H1 (cell line): ENCODE data around the gene CPED1. TPM values are rescaled to one million over a fixed set of nuclear protein-coding genes. Genes with fewer than 3 reads are reported as not detected.
A peak's percentile ranks its signal among the peaks of the same experiment; 100 is the strongest.

Source experiments
- CTCF ChIA-PET: fragments of 300-600 bp; sonication (Branson Sonifier 250); formaldehyde crosslinking; loops from one replicate; lab custom pipeline; 2021; ENCODE audit not compliant: partially characterized antibody; lab: Charles Lee
- POLR2A ChIA-PET: fragments of 300-600 bp; sonication (Branson Sonifier 250); formaldehyde crosslinking; loops from one replicate; lab custom pipeline; 2021; ENCODE audit warnings: inconsistent platforms; ENCODE audit not compliant: partially characterized antibody; lab: Charles Lee
- DNase-seq, 2 experiments: peaks; one replicate each; pipeline versions ENCODE4 v3.0.0 to v3.0.0-alpha.2; 2010 to 2022; ENCODE audit warnings: low spot score in 2 of 2, low read depth in 1 of 2, mixed read lengths in 1 of 2
- FAIRE-seq: peaks from 2 replicates; lab custom pipeline; 2011; peaks lifted over from hg19 to GRCh38; lab: Jason Lieb, UNC
- H2AFZ ChIP-seq: 2 replicates; pipeline ENCODE4 v1.8.1; 2012; ENCODE audit warnings: low read length, inconsistent platforms
- H2AK5ac ChIP-seq: 2 replicates; pipeline ENCODE4 v1.6.1; 2013; ENCODE audit warnings: low read depth, low read length
- H2BK120ac ChIP-seq: replicated peaks from 2 replicates; pipeline ENCODE3; 2013; ENCODE audit warnings: low read depth, low read length, inconsistent platforms
- H2BK12ac ChIP-seq: 2 replicates; pipeline ENCODE4 v1.6.1; 2013; ENCODE audit warnings: low read depth, low read length
- H2BK15ac ChIP-seq: 2 replicates; pipeline ENCODE4 v1.6.1; 2013; ENCODE audit warnings: low read length
- H2BK20ac ChIP-seq: 2 replicates; pipeline ENCODE4 v1.6.1; 2013; ENCODE audit warnings: low read length
- H2BK5ac ChIP-seq: 2 replicates; pipeline ENCODE4 v1.6.1; 2013; ENCODE audit warnings: low read depth, low read length
- H3K14ac ChIP-seq: 2 replicates; pipeline ENCODE4 v1.6.1; 2013; ENCODE audit warnings: inconsistent platforms; ENCODE audit not compliant: insufficient read length
- H3K18ac ChIP-seq: 2 replicates; pipeline ENCODE4 v1.6.1; 2013; ENCODE audit warnings: low read length; ENCODE audit errors: extremely low read depth
- H3K23ac ChIP-seq: 2 replicates; pipeline ENCODE4 v1.6.1; 2013; ENCODE audit warnings: inconsistent platforms; ENCODE audit not compliant: insufficient read length
- H3K23me2 ChIP-seq: 2 replicates; pipeline ENCODE4 v1.6.1; 2013; ENCODE audit warnings: low read depth, low read length
- H3K27ac ChIP-seq: 2 replicates; pipeline ENCODE4 v1.6.1; 2011; ENCODE audit warnings: low read depth, low read length, inconsistent platforms
- H3K27me3 ChIP-seq, 4 experiments: replicated peaks in 1 of 4; 1 replicate in 1 of 4; 2 replicates in 3 of 4; pipeline versions ENCODE4 v1.6.1 to v1.8.1; 2011 to 2013; ENCODE audit warnings: low read length in 3 of 4, mild to moderate bottlenecking in 3 of 4, inconsistent platforms in 2 of 4, mixed read lengths in 2 of 4, moderate library complexity in 1 of 4; ENCODE audit not compliant: control insufficient read depth in 3 of 4, insufficient read depth in 3 of 4; ENCODE audit errors: extremely low read depth in 1 of 4
- H3K36me3 ChIP-seq, 4 experiments: 2 replicates each; pipeline versions ENCODE4 v1.6.1 to v1.8.1; 2011 to 2013; ENCODE audit warnings: mild to moderate bottlenecking in 4 of 4, low read length in 3 of 4, moderate library complexity in 2 of 4, control low read depth in 1 of 4, inconsistent platforms in 1 of 4; ENCODE audit not compliant: insufficient read depth in 4 of 4, control insufficient read depth in 2 of 4
- H3K4ac ChIP-seq: replicated peaks from 2 replicates; pipeline ENCODE3; 2013; ENCODE audit warnings: low read length, low read depth, mixed read lengths, inconsistent platforms; ENCODE audit not compliant: insufficient read length
- H3K4me1 ChIP-seq, 4 experiments: replicated peaks in 1 of 4; 1 replicate in 1 of 4; 2 replicates in 3 of 4; pipeline versions ENCODE4 v1.6.1 to v1.8.1; 2011 to 2013; ENCODE audit warnings: low read length in 3 of 4, inconsistent platforms in 2 of 4, mixed read lengths in 1 of 4; ENCODE audit not compliant: insufficient read depth in 4 of 4, control insufficient read depth in 3 of 4
- H3K4me2 ChIP-seq, 2 experiments: 2 replicates each; pipeline versions ENCODE4 v1.6.1 to v1.8.1; 2011 to 2013; ENCODE audit warnings: low read depth in 2 of 2, low read length in 2 of 2, control low read depth in 1 of 2, inconsistent platforms in 1 of 2, mild to moderate bottlenecking in 1 of 2; ENCODE audit not compliant: insufficient read depth in 1 of 2
- H3K4me3 ChIP-seq, 4 experiments: fragments of 200-600, 300-600 bp in 1 of 4; sonication (generic), shearing (Covaris generic), sonication (Bioruptor Twin) in 1 of 4; 2 replicates each; pipeline versions ENCODE4 v1.5.1 to v1.8.1; 2011 to 2016; ENCODE audit warnings: low read length in 4 of 4, low read depth in 3 of 4, control low read depth in 2 of 4, inconsistent platforms in 2 of 4, mild to moderate bottlenecking in 2 of 4, mixed read lengths in 1 of 4, moderate library complexity in 1 of 4; ENCODE audit not compliant: insufficient read depth in 2 of 4; ENCODE audit errors: extremely low read depth in 1 of 4
- H3K56ac ChIP-seq: replicated peaks from 2 replicates; pipeline ENCODE3; 2013; ENCODE audit warnings: low read depth, mild to moderate bottlenecking, mixed read lengths, low read length, inconsistent platforms; ENCODE audit not compliant: insufficient read length
- H3K79me1 ChIP-seq: 2 replicates; pipeline ENCODE4 v1.6.1; 2013; ENCODE audit warnings: low read depth, low read length, control low read depth
- H3K79me2 ChIP-seq, 2 experiments: 2 replicates each; pipeline versions ENCODE4 v1.6.1 to v1.8.1; 2012 to 2013; ENCODE audit warnings: low read length in 2 of 2, mild to moderate bottlenecking in 2 of 2, inconsistent platforms in 1 of 2; ENCODE audit not compliant: insufficient read depth in 2 of 2, control insufficient read depth in 1 of 2
- H3K9ac ChIP-seq, 4 experiments: replicated peaks in 1 of 4; 1 replicate in 1 of 4; 2 replicates in 3 of 4; pipeline versions ENCODE4 v1.6.1 to v1.8.1; 2011 to 2013; ENCODE audit warnings: low read depth in 3 of 4, low read length in 3 of 4, control low read depth in 2 of 4, mild to moderate bottlenecking in 2 of 4, moderate library complexity in 2 of 4, inconsistent platforms in 1 of 4; ENCODE audit errors: extremely low read depth in 1 of 4
- H3K9me3 ChIP-seq, 2 experiments: 2 replicates each; pipeline versions ENCODE4 v1.6.1 to v1.8.1; 2012 to 2013; ENCODE audit warnings: mild to moderate bottlenecking in 2 of 2, moderate library complexity in 2 of 2, control low read depth in 1 of 2, inconsistent platforms in 1 of 2, low read depth in 1 of 2, low read length in 1 of 2, mixed read lengths in 1 of 2; ENCODE audit not compliant: insufficient read depth in 2 of 2
- H4K20me1 ChIP-seq, 2 experiments: replicated peaks in 1 of 2; 2 replicates each; pipeline versions ENCODE3 to v1.8.1; 2011 to 2013; ENCODE audit warnings: inconsistent platforms in 2 of 2, low read length in 2 of 2, mild to moderate bottlenecking in 1 of 2; ENCODE audit not compliant: insufficient read depth in 2 of 2, control insufficient read depth in 1 of 2
- H4K5ac ChIP-seq: 2 replicates; pipeline ENCODE4 v1.6.1; 2013; ENCODE audit warnings: low read length, low read depth, mixed read lengths, inconsistent platforms; ENCODE audit not compliant: insufficient read length
- H4K8ac ChIP-seq: 2 replicates; pipeline ENCODE4 v1.8.0; 2013; ENCODE audit warnings: mild to moderate bottlenecking, moderate library complexity, low read length, inconsistent platforms; ENCODE audit not compliant: insufficient read depth; ENCODE audit errors: extremely low read depth
- H4K91ac ChIP-seq: replicated peaks from 2 replicates; pipeline ENCODE3; 2013; ENCODE audit warnings: low read length, mixed read lengths, inconsistent platforms; ENCODE audit not compliant: insufficient read length
- CTBP2 ChIP-seq: IDR thresholded peaks from 2 replicates; pipeline ENCODE4 v1.7.0; 2011; ENCODE audit warnings: borderline replicate concordance, mild to moderate bottlenecking, moderate library complexity, mixed read lengths, low read length; ENCODE audit not compliant: insufficient read depth, insufficient read length
- CTCF ChIP-seq, 3 experiments: IDR thresholded peaks; 1 replicate in 2 of 3; 2 replicates in 1 of 3; pipeline versions ENCODE4 v1.5.1 to v1.6.1; 2011; ENCODE audit warnings: low read length in 3 of 3, mild to moderate bottlenecking in 3 of 3, inconsistent platforms in 2 of 3, low read depth in 1 of 3, moderate library complexity in 1 of 3; ENCODE audit not compliant: insufficient read depth in 1 of 3; ENCODE audit errors: control extremely low read depth in 1 of 3
- KDM1A ChIP-seq: fragments of 200-600, 300-600 bp; sonication (generic); IDR thresholded peaks from 2 replicates; pipeline ENCODE4 v1.7.1; 2016; ENCODE audit warnings: mild to moderate bottlenecking, low read length, borderline replicate concordance
- RAD21 ChIP-seq, 2 experiments: IDR thresholded peaks in 1 of 2; conservative IDR thresholded peaks in 1 of 2; 2 replicates each; pipeline ENCODE4 v1.6.1; 2011; ENCODE audit warnings: low read depth in 2 of 2, low read length in 2 of 2, improper control_type of control experiment in 1 of 2, inconsistent platforms in 1 of 2, mild to moderate bottlenecking in 1 of 2, moderate library complexity in 1 of 2
- RNF2 ChIP-seq: fragments of 200-900, 300-1000 bp; sonication (generic); IDR thresholded peaks from 2 replicates; pipeline ENCODE4 v1.7.1; 2016; ENCODE audit warnings: borderline replicate concordance, low read depth, mild to moderate bottlenecking, antibody characterized with exemption, low read length; ENCODE audit not compliant: poor library complexity, severe bottlenecking; ENCODE audit errors: missing control alignments
- RXRA ChIP-seq: IDR thresholded peaks from 2 replicates; pipeline ENCODE4 v1.6.1; 2011; ENCODE audit warnings: low read depth, mild to moderate bottlenecking, low read length, moderate library complexity; ENCODE audit not compliant: insufficient read depth
- SP2 ChIP-seq: IDR thresholded peaks from 2 replicates; pipeline ENCODE4 v1.6.1; 2012; ENCODE audit warnings: mild to moderate bottlenecking, low read length, inconsistent platforms
- SP4 ChIP-seq: IDR thresholded peaks from 2 replicates; pipeline ENCODE4 v1.6.1; 2012; ENCODE audit warnings: low read length, inconsistent platforms
- TAF7 ChIP-seq: optimal IDR thresholded peaks from 2 replicates; pipeline ENCODE3; 2011; ENCODE audit warnings: low read depth, mild to moderate bottlenecking, inconsistent platforms, low read length, moderate library complexity, borderline replicate concordance
- WGBS, 2 experiments: shearing (Covaris generic) in 1 of 2; methylation state at CpG; one replicate each; pipeline versions ENCODE4 v1.1.6 to v1.1.7; 2013 to 2015; ENCODE audit warnings: low lambda C conversion rate in 2 of 2, mixed read lengths in 2 of 2, inconsistent platforms in 1 of 2, low coverage in 1 of 2, missing lambda C conversion rate in 1 of 2; ENCODE audit not compliant: insufficient replicate concordance in 2 of 2, insufficient coverage in 1 of 2, insufficient read length in 1 of 2; ENCODE audit errors: extremely low coverage in 1 of 2, missing lambda C conversion rate in 1 of 2; 5-methylcytosine and 5-hydroxymethylcytosine counted together
- polyA plus RNA-seq, 7 experiments: library from polyadenylated mRNA; depleted of rRNA in 3 of 7; stranded (reverse) in 5 of 7; unstranded in 2 of 7; fragments of >200 nt in 5 of 7; fragments of 200-250 nt in 2 of 7; gene quantifications; 1 replicate in 5 of 7; 2 replicates in 1 of 7; 4 replicates in 1 of 7; pipeline versions ENCODE4 v1.2.1 to v1.2.3, GENCODE V29; 2011 to 2013; ENCODE audit warnings: missing spikeins in 2 of 7, mixed read lengths in 2 of 7
- total RNA-seq: library from RNA; stranded (reverse); fragmentation: NEBNext Ultra II Directional; extraction: Animal tissue kit (Norgen Biotek cat#: 25700); gene quantifications from 2 replicates; pipeline ENCODE4 v1.2.1, GENCODE V29; 2021

CPED1 gene
- total and polyA plus RNA-seq, 2 of the 8 experiments (the other 6 are each of a cell fraction or from before 2014, with no cell fraction given), result 0.08 to 0.39 TPM

GRCh38 chr7:121303422-121304101, 315.1 kb downstream of the CPED1 start:
- CTCF ChIA-PET, result no interaction called here
- TF ChIP-seq KDM1A, result no peak
- no peak for TF ChIP-seq SP2
- TF ChIP-seq RNF2, result no peak
- peak; percentile 72 to 79 for TF ChIP-seq RAD21 (IDR thresholded peaks at IDR 0.05 in 1 of 2, conservative IDR thresholded peaks at IDR 0.05 in 1 of 2; ENCODE audit: low read depth in 2 of 2, low read length in 2 of 2)
- no peak for TF ChIP-seq RXRA
- no peak for TF ChIP-seq TAF7
- no peak for TF ChIP-seq CTBP2
- TF ChIP-seq CTCF (IDR thresholded peaks at IDR 0.05; ENCODE audit: control extremely low read depth in 1 of 3, insufficient read depth in 1 of 3, low read depth in 1 of 3, low read length in 3 of 3), result peak; percentile 40 to 55 (median 42)
- TF ChIP-seq SP4, result no peak

More at GRCh38 chr7:121303422-121304101, 315.1 kb downstream of the CPED1 start:
- H2BK5ac ChIP-seq, result no peak overlapping the region
- no peak overlapping the region for H2AK5ac ChIP-seq
- H4K5ac ChIP-seq, result no peak overlapping the region
- H3K36me3 ChIP-seq, result no peaks in the 10 kb centered on the region; a peak in 1 of 8 replicates
- POLR2A ChIA-PET, result no interaction called here
- H2BK120ac ChIP-seq, result no peak overlapping the region
- H3K79me1 ChIP-seq, result no peaks in the 10 kb centered on the region
- H3K56ac ChIP-seq, result no peak overlapping the region
- no peak for FAIRE-seq
- no peak overlapping the region for H2BK15ac ChIP-seq
- H3K18ac ChIP-seq, result no peak overlapping the region
- H3K79me2 ChIP-seq, result no peaks in the 10 kb centered on the region
- no peak overlapping the region for H3K14ac ChIP-seq
- H3K27me3 ChIP-seq, result no peaks in the 10 kb centered on the region
- H3K23ac ChIP-seq, result no peak overlapping the region
- no peaks in the 10 kb centered on the region for H3K4me1 ChIP-seq
- H2BK20ac ChIP-seq, result no peak overlapping the region
- H3K4ac ChIP-seq, result no peak overlapping the region
- no peak overlapping the region for H2AFZ ChIP-seq
- H3K4me2 ChIP-seq, result no peak overlapping the region
- no peak overlapping the region for H3K4me3 ChIP-seq
- H3K27ac ChIP-seq, result no peak overlapping the region
- no peaks in the 10 kb centered on the region for H3K23me2 ChIP-seq
- H4K91ac ChIP-seq, result no peak overlapping the region
- no peaks in the 10 kb centered on the region for H3K9me3 ChIP-seq
- 92 to 100% methylated on average over 1 to 6 of the region's 6 CpGs for WGBS, 2 experiments
- no peak overlapping the region for H3K9ac ChIP-seq
- H4K8ac ChIP-seq, result no peak overlapping the region
- DNase-seq, result no peak
- no peaks in the 10 kb centered on the region for H4K20me1 ChIP-seq
- no peak overlapping the region for H2BK12ac ChIP-seq
